SK-N-SH treated with all-trans-retinoic acid at 6 μM for 48 hours (cell line): ENCODE measurements around the gene DRGX.

Experiments
- ATAC-seq: fragments of 200-7000 bp; cut with Tn5 transposase; 3 replicates; pipeline ENCODE4 v1.9.1; 2020; ENCODE audit warnings: mild to moderate bottlenecking, moderate library complexity
- ARNTL ChIP-seq: fragments of 450-650 bp; formaldehyde crosslinking; IDR thresholded peaks from 2 replicates; pipeline ENCODE4 v1.5.0; 2020; ENCODE audit warnings: low read depth, mild to moderate bottlenecking, moderate library complexity, borderline replicate concordance
- BACH2 ChIP-seq: fragments of 250-450 bp; sonication (Bioruptor Pico); IDR thresholded peaks from 2 replicates; pipeline ENCODE4 v1.9.0; 2021; ENCODE audit warnings: mild to moderate bottlenecking, borderline replicate concordance
- CREB5 ChIP-seq: fragments of 250-450 bp; sonication (Bioruptor Pico); IDR thresholded peaks from 2 replicates; pipeline ENCODE4 v1.5.1; 2020; ENCODE audit warnings: low read depth, mild to moderate bottlenecking, moderate library complexity
- CSDC2 ChIP-seq: fragments of 250-450 bp; sonication (Bioruptor Pico); IDR thresholded peaks from 2 replicates; pipeline ENCODE4 v1.5.0; 2020; ENCODE audit warnings: mild to moderate bottlenecking, moderate library complexity
- CSRNP3 ChIP-seq: fragments of 250-450 bp; sonication (Bioruptor Pico); IDR thresholded peaks from 2 replicates; pipeline ENCODE4 v1.5.1; 2021; ENCODE audit warnings: mild to moderate bottlenecking, moderate library complexity
- ESRRG ChIP-seq: fragments of 250-450 bp; sonication (Bioruptor Pico); IDR thresholded peaks from 2 replicates; pipeline ENCODE4 v1.6.1; 2021; ENCODE audit warnings: mild to moderate bottlenecking
- ISL1 ChIP-seq: fragments of 250-450 bp; sonication (Bioruptor Pico); IDR thresholded peaks from 2 replicates; pipeline ENCODE4 v2.1.2; 2022; ENCODE audit warnings: mild to moderate bottlenecking, moderate library complexity
- POU6F1 ChIP-seq: fragments of 250-450 bp; sonication (Bioruptor Pico); IDR thresholded peaks from 2 replicates; pipeline ENCODE4 v1.8.0; 2021; ENCODE audit warnings: low read depth, mild to moderate bottlenecking, moderate library complexity, borderline replicate concordance
- PPARA ChIP-seq: fragments of 250-450 bp; sonication (Bioruptor Pico); IDR thresholded peaks from 2 replicates; pipeline ENCODE4 v1.5.0; 2020; ENCODE audit warnings: mild to moderate bottlenecking, borderline replicate concordance
- RARB ChIP-seq: fragments of 250-450 bp; sonication (Bioruptor Pico); IDR thresholded peaks from 2 replicates; pipeline ENCODE4 v1.8.0; 2021; ENCODE audit warnings: mild to moderate bottlenecking, moderate library complexity
- SNAI2 ChIP-seq: fragments of 250-450 bp; sonication (Bioruptor Pico); IDR thresholded peaks from 2 replicates; pipeline ENCODE4 v1.5.0; 2020; ENCODE audit warnings: mild to moderate bottlenecking, moderate library complexity
- TCF4 ChIP-seq: fragments of 250-450 bp; sonication (Bioruptor Pico); IDR thresholded peaks from 2 replicates; pipeline ENCODE4 v1.8.0; 2021; ENCODE audit warnings: mild to moderate bottlenecking, moderate library complexity, borderline replicate concordance
- TOX ChIP-seq: fragments of 250-450 bp; sonication (Bioruptor Pico); IDR thresholded peaks from 2 replicates; pipeline ENCODE4 v1.8.0; 2021; ENCODE audit warnings: mild to moderate bottlenecking, moderate library complexity, borderline replicate concordance
- TSHZ2 ChIP-seq: fragments of 250-450 bp; sonication (Bioruptor Pico); IDR thresholded peaks from 2 replicates; pipeline ENCODE4 v1.5.0; 2020; ENCODE audit warnings: mild to moderate bottlenecking, moderate library complexity
- ZFP3 ChIP-seq: fragments of 250-450 bp; sonication (Bioruptor Pico); IDR thresholded peaks from 2 replicates; pipeline ENCODE4 v1.5.0; 2020; ENCODE audit warnings: mild to moderate bottlenecking, moderate library complexity
- ZFP30 ChIP-seq: fragments of 450-650 bp; formaldehyde crosslinking; IDR thresholded peaks from 2 replicates; pipeline ENCODE4 v1.5.0; 2022; ENCODE audit warnings: mild to moderate bottlenecking, moderate library complexity
- ZNF70 ChIP-seq: fragments of 450-650 bp; formaldehyde crosslinking; IDR thresholded peaks from 2 replicates; pipeline ENCODE4 v1.5.0; 2020; ENCODE audit warnings: mild to moderate bottlenecking, moderate library complexity
- ZNF8 ChIP-seq: fragments of 450-650 bp; formaldehyde crosslinking; IDR thresholded peaks from 2 replicates; pipeline ENCODE4 v1.5.0; 2020; ENCODE audit warnings: mild to moderate bottlenecking, moderate library complexity
- TF ChIP-seq, protein P1 (sequence below): fragments of 250-450 bp; sonication (Bioruptor Pico); IDR thresholded peaks from 2 replicates; pipeline ENCODE4 v1.8.0; 2020; ENCODE audit warnings: mild to moderate bottlenecking, moderate library complexity, borderline replicate concordance

Gene DRGX

DNA sequence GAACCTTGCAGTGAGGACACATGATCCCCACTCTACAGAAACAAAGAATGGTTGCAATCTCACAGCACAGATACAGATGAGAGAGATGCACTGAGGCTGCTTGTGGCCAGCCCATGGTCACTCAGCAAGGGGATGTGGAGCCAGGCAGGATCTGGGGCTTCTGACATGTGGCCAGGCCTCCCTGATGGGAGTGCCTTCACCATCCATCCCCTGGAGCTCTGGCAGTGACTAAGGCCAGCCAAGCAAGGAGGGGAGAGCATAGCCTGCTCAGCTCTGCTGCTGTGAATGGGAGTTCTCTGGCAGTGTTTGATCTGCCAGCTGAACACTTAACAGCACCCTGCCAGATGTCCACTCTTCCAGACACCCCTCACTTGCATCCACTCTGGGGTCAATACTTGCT lies 77.1 kb downstream of the DRGX start:
- no peak; the same call in 2 of the 3 replicates for ATAC-seq
- TF ChIP-seq ZFP3 (CRISPR knock-in tag) = no peak
- TF ChIP-seq TCF4 (CRISPR knock-in tag) = no peak
- TF ChIP-seq ZNF70 (CRISPR knock-in tag) = no peak
- TF ChIP-seq CSRNP3 (CRISPR knock-in tag) = no peak
- no peak for TF ChIP-seq BACH2 (CRISPR knock-in tag)
- no peak for TF ChIP-seq ZFP30 (CRISPR knock-in tag)
- TF ChIP-seq, protein P1, sequence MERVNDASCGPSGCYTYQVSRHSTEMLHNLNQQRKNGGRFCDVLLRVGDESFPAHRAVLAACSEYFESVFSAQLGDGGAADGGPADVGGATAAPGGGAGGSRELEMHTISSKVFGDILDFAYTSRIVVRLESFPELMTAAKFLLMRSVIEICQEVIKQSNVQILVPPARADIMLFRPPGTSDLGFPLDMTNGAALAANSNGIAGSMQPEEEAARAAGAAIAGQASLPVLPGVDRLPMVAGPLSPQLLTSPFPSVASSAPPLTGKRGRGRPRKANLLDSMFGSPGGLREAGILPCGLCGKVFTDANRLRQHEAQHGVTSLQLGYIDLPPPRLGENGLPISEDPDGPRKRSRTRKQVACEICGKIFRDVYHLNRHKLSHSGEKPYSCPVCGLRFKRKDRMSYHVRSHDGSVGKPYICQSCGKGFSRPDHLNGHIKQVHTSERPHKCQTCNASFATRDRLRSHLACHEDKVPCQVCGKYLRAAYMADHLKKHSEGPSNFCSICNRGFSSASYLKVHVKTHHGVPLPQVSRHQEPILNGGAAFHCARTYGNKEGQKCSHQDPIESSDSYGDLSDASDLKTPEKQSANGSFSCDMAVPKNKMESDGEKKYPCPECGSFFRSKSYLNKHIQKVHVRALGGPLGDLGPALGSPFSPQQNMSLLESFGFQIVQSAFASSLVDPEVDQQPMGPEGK (CRISPR knock-in tag) = no peak
- TF ChIP-seq POU6F1 (CRISPR knock-in tag) = no peak

GRCh38 chr10:49318028-49318427 lies 77.9 kb downstream of the DRGX start:
- TF ChIP-seq ZFP3 (CRISPR knock-in tag) = no peak
- no peak for TF ChIP-seq ISL1 (CRISPR knock-in tag)
- no peak for TF ChIP-seq POU6F1 (CRISPR knock-in tag)
- no peak for TF ChIP-seq PPARA
- no peak for TF ChIP-seq CSDC2
- TF ChIP-seq, protein P1 (CRISPR knock-in tag) = no peak
- TF ChIP-seq ZFP30 (CRISPR knock-in tag) = no peak
- TF ChIP-seq BACH2 (CRISPR knock-in tag) = no peak
- no peak for TF ChIP-seq CSRNP3 (CRISPR knock-in tag)
- TF ChIP-seq TSHZ2 (CRISPR knock-in tag) = no peak

DNA sequence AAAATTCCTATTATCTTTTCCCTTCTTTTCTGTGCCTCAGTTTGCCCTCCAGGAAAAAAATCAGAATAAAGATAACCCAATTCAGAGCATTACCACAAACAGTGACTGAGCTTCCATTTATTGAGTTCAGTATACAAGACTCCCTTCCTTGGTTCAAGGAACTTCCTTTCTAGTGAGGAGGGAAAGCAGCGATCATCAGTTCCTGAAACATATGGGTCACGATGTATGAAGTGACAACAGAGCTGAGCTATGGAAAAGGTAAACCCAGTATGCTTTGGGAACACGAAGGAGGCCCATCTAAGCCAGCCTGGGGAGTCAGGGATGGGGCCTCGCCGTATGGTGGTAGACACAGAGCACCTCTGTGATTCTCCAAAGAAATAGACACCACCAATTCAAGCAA lies 81.1 kb downstream of the DRGX start:
- ATAC-seq = no peak
- TF ChIP-seq CREB5 (CRISPR knock-in tag) (no peak), CSDC2 (no peak), ZNF8 (no peak), ZNF70 (CRISPR knock-in tag) (no peak), PPARA (no peak), ARNTL (no peak), SNAI2 (CRISPR knock-in tag) (no peak), ESRRG (CRISPR knock-in tag) (no peak), TOX (CRISPR knock-in tag) (no peak), TCF4 (CRISPR knock-in tag) (no peak), RARB (no peak), ISL1 (CRISPR knock-in tag) (no peak)
- TF ChIP-seq, protein P1 (CRISPR knock-in tag) = no peak

More at GRCh38 chr10:49318028-49318427, 77.9 kb downstream of the DRGX start:
- no peak for ATAC-seq
